Activated CD4-positive, alpha-beta T cell treated with anti-CD3 and anti-CD28 coated beads, Interleukin-2, amount 50 U/mL, for 1 hour (primary cell): ENCODE data around the gene ANKHD1.
"Not testable (repeated sequence)": the region's sequence is repeated elsewhere in the genome, so short reads cannot be mapped to it uniquely, and the experiment has no call there.

Experiments
- DNase-seq: peaks from one replicate; pipeline ENCODE4 v3.0.0-alpha.2; 2020

Gene ANKHD1

DNA sequence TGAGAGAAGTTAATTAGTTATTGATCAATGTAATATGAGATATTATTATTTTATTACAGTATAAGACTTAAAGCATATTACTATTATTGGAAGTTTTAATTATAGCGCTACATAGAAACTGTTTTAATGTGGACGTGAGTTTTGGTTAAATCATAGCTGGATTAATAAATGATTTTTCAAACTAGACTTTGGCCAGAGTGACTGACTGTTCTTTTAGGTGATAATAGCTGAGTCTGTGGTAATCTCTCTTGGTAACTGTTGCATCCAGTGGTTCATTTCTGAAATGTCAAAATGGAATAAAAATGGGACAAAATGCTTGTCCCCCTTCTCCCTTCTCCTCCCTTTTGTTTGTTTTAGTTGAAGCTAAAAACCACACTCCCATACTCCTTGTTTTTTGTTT is 28.1 kb downstream of the ANKHD1 start:
- no peak for DNase-seq

DNA sequence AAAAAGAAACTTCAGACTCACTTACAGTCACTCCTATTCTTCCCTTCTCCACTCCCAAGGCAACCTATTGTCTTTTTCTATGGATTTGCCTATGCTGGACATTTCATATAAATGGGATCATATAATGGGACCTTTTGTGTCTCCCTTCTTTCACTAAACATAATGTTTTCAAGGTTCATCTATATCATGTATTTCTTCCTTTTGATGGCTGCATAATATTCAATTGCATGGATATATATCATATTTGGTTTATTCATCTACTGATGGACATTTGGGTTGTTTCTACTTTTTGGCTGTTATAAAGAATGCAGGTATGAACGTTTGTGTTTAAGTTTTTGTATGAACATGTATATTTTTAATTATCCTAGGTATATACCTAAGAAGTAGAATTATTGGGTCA is 30.6 kb downstream of the ANKHD1 start:
- DNase-seq, result no peak

- DNase-seq, result no peak
Measured at GRCh38 chr5:140432916-140433315, 31.3 kb downstream of the ANKHD1 start.

- DNase-seq, result not testable (repeated sequence)
Measured at GRCh38 chr5:140457368-140457767, 55.7 kb downstream of the ANKHD1 start.

DNA sequence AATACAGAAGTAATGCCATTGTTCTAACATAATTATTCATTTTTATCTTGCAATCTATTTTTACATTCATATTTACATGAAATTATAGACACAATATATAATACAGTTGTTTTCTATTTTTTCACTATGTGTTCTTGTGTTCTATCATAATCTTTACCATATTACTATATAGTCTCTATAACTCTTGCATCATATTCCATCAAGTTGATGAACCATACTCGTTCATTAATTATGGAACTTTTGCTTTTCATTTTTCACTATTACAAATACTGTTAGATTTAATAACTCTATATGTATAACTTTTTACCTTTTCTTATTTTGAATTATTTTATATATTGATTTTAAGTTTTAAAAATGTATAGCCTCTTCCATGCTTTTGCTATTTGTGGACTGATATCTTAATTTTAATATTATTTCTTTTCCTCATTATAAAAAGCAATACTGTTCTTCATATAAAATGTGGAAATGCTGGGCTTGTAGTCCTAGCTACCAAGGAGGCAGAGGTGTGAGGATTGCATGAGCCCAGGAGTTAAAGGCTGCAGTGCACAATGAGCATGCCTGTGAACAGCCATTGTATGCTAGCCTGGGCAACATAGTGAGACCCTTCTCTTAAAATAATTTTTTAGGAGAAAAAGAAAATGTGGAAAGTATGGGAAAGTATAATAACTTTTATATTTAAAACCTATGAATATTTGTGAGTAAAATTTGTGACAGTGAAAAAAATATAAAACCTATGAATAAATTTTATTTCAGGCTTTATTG is 65.5 kb downstream of the ANKHD1 start:
- no peak for DNase-seq

DNA sequence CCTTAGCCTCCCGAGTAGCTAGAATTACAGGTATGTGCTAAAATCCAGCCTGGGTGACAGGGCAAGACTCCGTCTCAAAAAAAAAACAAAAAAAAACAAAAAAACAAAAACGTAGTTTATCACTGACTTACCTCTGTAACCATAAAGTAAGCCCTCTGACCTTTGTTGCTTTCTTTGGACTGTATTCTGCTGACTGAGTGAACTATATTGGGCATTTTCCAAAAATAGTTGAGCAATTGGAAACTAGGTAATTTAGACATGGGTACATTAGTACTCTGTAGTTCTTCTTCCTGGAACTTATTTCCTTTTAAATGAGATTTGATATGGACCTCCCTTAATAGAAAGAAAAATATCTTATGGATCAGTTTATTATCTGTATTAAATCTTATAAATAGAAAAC is 66.6 kb downstream of the ANKHD1 start:
- no peak for DNase-seq

DNA sequence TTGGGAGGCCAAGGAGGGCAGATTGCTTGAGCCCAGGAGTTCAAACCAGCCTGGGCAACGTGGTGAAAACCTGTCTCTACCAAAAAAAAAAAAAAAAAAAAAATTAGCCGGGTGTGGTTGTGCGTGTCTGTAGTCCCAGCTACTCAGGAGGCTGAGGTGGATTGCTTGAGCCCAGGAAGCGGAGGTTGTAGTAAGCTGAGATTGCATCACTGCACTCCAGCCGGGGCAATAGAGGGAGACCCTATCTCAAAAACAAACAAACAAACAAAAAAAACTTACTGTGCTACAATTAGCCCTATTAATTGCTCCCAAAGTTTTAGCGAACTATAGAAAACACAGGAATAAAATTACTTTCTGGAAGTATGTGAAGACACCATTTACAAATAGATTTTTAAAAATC is 67.6 kb downstream of the ANKHD1 start:
- DNase-seq, result no peak

DNA sequence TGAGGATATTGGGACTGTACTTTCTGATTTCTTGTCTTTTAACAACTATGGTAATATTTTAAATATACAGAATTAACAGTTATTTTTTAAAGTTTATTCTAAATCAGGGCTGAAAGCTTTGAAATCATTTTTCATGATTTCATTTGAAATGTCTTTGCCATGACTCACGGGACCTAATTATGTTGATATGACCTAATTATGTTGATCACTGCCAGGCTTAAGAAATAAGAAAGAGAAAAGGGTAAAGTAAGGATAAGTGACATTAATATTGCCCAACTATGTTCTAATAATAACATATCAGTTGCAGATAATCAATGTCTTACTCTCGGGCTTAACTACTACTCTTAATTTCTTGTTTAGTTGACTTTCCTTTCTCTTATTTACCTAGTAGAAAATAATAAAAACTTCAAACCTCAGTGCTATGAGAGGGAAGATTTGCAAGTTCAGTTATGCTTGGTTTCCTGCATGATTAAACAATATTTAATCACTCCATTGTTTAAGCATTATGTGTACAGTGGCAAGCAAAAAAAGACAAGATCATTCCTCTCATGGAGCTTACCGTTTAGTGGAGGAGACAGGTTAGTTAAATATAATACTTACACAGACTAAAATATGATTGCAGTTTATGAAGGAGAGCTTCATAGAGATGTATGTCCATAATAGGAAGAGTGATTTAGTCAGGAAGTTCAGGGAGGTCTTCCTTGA is 78.8 kb downstream of the ANKHD1 start:
- DNase-seq, result no peak

DNA sequence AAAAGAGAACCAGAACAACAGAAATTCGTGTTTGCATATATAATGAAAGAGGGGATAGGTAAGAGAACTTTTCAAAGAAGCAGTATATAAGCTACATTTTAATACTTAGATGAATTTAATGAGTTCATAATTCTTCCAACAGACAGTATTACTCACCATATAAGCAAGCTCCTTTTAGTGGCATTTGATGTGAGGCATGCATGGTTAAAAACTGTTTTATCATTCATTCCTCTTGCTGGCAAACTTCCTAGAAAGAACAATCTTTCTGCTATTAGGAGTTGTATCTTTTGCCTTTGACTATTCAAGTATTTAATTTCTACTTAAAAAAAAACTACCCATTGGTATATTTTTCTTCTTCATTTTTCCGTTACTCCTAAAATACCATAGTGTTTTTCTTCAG is 80.1 kb downstream of the ANKHD1 start:
- no peak for DNase-seq

- no peak for DNase-seq
Measured at GRCh38 chr5:140483055-140483454, 81.4 kb downstream of the ANKHD1 start.

DNA sequence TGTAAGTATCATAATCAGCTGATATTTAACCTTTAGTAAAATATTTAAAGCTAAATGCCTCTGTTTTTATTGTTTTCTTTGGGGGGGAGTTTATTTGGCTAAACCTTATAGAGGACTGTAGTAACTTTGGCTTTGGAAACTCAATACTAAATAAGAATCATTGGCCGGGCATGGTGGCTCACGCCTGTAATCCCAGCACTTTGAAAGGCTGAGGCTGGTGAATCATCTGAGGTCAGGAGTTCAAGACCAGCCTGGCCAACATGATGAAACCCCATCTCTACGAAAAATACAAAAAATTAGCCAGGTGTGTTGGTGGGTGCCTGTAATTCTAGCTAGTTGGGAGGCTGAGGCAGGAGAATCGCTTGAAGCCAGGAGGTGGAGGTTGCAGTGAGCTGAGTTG is 86.5 kb downstream of the ANKHD1 start:
- DNase-seq, result not testable (repeated sequence)

DNA sequence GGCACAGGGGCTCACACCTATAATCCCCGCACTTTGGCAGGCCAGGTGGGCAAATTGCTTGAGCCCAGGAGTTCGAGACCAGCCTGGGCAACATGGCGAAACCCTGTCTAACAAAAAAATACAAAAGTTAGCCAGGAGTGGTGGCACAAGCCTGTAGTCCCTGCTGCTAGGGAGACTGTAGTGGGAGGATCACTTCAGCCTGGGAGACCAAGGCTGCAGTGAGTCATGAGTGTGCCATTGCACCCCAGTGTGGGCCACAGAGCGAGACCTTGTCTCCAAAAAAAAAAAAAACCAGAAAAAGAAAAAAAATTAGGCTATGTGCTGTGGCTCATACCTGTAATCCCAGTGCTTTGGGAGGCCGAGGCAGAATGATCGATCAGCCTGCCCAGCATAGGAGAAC is 87.3 kb downstream of the ANKHD1 start:
- no peak for DNase-seq

- DNase-seq, result no peak
Measured at GRCh38 chr5:140497897-140498296, 96.3 kb downstream of the ANKHD1 start.

DNA sequence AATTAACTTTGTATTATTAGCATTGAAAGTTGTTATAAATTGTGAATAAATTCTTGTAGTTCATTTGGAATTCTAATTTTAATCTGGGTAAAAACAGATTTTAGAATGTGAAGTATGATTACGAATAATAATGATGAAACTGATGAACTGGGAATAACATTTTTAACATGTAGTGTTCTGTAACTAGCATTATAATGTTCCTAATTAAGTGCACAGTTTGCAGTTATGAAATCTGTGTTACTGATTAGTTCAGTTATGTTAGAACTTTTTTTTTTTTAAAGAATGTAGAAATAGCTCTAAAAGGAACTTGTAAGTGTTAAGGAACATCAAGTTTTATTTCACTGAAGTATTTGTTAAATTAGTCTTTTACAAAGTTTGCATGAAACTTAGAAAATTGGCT is 97.0 kb downstream of the ANKHD1 start:
- DNase-seq, result no peak

DNA sequence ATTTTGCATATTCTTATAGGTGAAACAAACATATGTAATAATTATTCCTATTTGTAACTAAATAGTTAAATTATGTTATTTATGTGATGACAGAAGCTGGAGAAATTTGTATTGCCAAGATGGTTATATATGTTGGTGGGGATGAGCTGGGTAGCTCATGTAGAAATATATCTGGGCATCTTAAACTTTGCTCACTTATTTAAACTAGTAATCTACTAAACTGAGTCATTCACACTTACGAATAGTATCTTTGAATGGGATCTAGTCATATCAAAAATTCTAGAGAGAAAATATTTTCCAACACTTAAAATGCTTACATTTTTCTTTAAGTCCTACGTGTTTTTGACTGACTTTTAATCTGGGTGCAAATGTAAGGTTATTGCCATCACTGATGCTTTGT is 101.2 kb downstream of the ANKHD1 start:
- DNase-seq, result no peak

DNA sequence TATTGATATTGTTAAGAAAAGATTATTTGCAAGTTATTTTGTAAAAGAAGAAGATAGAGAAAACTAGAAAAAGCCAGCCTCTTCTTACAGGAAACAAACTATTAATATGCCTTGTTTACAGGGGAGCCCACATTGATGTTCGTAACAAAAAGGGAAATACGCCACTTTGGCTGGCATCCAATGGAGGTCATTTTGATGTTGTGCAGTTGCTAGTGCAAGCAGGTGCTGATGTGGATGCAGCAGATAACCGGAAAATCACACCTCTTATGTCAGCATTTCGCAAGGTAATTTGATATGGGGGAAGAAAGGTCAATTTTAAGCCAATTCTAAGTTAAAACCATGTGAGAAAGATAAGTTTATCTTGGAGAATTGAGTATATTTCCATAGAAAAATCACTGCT is 108.3 kb downstream of the ANKHD1 start:
- DNase-seq, result no peak

DNA sequence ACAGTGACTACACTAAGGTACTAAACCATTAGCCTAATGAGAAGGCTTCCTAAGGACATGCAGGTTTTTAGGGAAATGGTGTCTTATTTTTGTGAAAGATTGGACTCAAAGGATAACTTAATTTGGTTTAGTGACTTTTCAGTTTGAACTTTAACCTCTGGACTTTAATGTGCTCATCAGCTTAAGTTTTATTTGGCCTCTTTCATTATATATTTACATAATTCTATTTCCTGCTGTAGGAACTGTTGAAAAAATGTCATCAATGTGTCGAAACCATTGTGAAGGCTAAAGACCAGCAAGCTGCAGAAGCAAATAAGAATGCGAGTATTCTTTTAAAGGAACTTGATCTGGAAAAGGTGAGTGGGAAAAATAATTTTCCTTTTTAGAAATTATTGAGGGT is 111.5 kb downstream of the ANKHD1 start:
- no peak for DNase-seq

DNA sequence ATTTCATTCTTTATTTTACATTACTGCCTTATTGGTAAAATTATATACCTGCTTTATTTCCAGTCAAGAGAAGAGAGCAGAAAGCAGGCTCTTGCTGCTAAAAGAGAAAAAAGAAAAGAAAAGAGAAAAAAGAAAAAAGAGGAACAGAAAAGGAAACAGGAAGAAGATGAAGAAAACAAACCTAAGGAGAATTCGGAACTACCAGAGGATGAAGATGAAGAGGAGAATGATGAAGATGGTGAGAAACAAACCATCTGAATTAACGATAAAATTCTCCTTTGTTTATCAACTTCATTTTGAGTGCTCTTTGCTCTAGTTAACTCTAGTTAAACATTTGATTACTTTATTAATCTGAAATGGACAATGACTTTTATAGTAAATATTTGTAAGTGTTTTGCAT is 122.4 kb downstream of the ANKHD1 start:
- DNase-seq, result no peak

- DNase-seq, result no peak
Measured at GRCh38 chr5:140540227-140540626, 138.6 kb downstream of the ANKHD1 start.

DNA sequence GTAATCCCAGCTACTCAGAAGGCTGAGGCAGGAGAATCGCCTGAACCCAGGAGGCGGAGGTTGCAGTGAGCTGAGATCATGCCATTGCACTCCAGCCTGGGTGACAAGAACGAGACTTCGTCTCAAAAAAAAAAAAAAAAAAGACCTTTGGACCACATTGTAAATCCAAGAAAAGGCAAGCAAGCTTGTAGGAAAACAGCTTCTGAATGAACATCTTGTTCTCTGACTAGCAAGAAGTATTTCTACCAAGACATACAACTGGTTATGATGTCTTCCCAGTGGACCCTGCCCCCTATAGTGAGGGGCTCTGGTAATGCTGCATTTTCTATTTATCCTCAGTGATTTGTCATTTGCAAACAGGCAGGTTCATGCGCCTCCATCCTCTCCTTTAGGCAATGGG is 141.3 kb downstream of the ANKHD1 start:
- DNase-seq, result no peak

GRCh38 chr5:140544986-140545385 is 143.4 kb downstream of the ANKHD1 start:
- no peak for DNase-seq

- DNase-seq, result no peak
Measured at GRCh38 chr5:140545606-140546005, 144.0 kb downstream of the ANKHD1 start.

DNA sequence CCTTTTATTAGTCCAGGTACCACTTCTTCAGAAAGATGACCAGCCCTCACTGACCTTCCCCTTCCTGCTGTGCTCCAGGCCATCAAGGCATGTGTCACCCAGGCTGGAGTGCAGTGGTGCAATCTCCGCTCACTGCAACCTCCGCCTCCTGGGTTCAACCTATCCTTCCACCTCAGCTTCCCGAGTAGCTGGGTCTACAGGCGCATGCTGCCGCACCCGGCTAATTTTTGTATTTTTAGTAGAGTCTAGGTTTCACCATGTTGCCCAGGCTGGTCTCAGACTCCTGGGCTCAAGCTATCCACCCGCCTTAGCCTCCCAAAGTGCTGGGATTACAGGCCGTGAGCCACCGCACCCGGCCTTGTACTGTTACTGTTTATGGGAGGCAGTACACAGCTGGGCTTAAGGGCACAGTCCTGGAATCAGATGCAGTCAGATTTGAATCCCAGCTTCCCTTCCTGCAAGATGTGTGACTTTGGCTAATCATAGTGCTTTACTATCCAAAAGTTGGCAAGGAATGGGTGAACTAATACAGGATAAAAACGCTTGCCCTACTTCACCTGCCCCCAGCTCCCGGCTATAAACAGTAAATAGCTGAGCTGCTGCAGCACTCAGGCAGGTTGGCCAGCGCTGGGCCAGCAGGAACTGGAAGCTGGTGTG is 145.3 kb downstream of the ANKHD1 start:
- DNase-seq, result no peak
